HepG2 (cell line): Measurements from ENCODE around the gene PRKCG. TPM values are rescaled to one million over a fixed set of nuclear protein-coding genes. Genes with fewer than 3 reads are reported as not detected.

Experiments used
- HDAC1 ChIP-seq: sonication (generic); formaldehyde crosslinking; IDR thresholded peaks from 2 replicates; pipeline ENCODE4 v1.5.1; 2020; ENCODE audit warnings: mild to moderate bottlenecking, missing genetic modification reagents
- NKX3-1 ChIP-seq: sonication (generic); formaldehyde crosslinking; IDR thresholded peaks from 2 replicates; pipeline ENCODE4 v1.5.0; 2020; ENCODE audit warnings: missing genetic modification reagents
- ZFP90 ChIP-seq: sonication (generic); formaldehyde crosslinking; IDR thresholded peaks from 2 replicates; pipeline ENCODE4 v1.8.0; 2022; ENCODE audit warnings: missing genetic modification reagents, mild to moderate bottlenecking, inconsistent platforms, borderline replicate concordance
- ZKSCAN8 ChIP-seq: IDR thresholded peaks from 2 replicates; pipeline ENCODE4 v1.6.1; 2016; ENCODE audit warnings: borderline replicate concordance, missing genetic modification reagents, missing compliant biosample characterization
- polyA plus RNA-seq, 8 experiments: library from polyadenylated mRNA; depleted of rRNA in 3 of 8; stranded (reverse) in 7 of 8; unstranded in 1 of 8; fragments of >200 nt; fragmentation: Illumina TruSeq in 4 of 8; extraction: Trizol in 4 of 8; gene quantifications; 2 replicates each; pipeline versions ENCODE4 v1.2.1 to v1.2.3, GENCODE V29; 2011 to 2016; ENCODE audit warnings: low read depth in 4 of 8, missing spikeins in 1 of 8, mixed read lengths in 1 of 8; ENCODE audit not compliant: insufficient read depth in 1 of 8
- total RNA-seq, 5 experiments: library from RNA; depleted of rRNA; stranded (reverse); fragments of >200 nt; fragmentation: Illumina TruSeq; extraction: Trizol; gene quantifications; 2 replicates each; pipeline ENCODE4 v1.2.3, GENCODE V29; 2016; ENCODE audit warnings: low read depth in 1 of 5
- TF ChIP-seq, protein P1 (sequence below): sonication (generic); formaldehyde crosslinking; IDR thresholded peaks from 2 replicates; pipeline ENCODE4 v1.5.0; 2020; ENCODE audit warnings: mild to moderate bottlenecking, missing genetic modification reagents
- TF ChIP-seq, protein P2 (sequence below): sonication (generic); formaldehyde crosslinking; IDR thresholded peaks from 2 replicates; pipeline ENCODE4 v1.4.0; 2020; ENCODE audit warnings: missing genetic modification reagents, mild to moderate bottlenecking, borderline replicate concordance
- TF ChIP-seq, protein P3 (sequence below): sonication (generic); formaldehyde crosslinking; conservative IDR thresholded peaks from 2 replicates; pipeline ENCODE4 v1.4.0; 2020; ENCODE audit warnings: missing genetic modification reagents
- TF ChIP-seq, protein P4 (sequence below): IDR thresholded peaks from 2 replicates; pipeline ENCODE4 v1.6.1; 2016; ENCODE audit warnings: low read depth, borderline replicate concordance
- TF ChIP-seq, protein P5 (sequence below): sonication (generic); formaldehyde crosslinking; IDR thresholded peaks from 2 replicates; pipeline ENCODE4 v1.8.0; 2022; ENCODE audit warnings: mild to moderate bottlenecking, missing genetic modification reagents, borderline replicate concordance

The PRKCG gene
- total and polyA plus RNA-seq, 2 of the 13 experiments (the other 11 are each of a cell fraction or from before 2014, with no cell fraction given) = 0.02 to 0.03 TPM

DNA sequence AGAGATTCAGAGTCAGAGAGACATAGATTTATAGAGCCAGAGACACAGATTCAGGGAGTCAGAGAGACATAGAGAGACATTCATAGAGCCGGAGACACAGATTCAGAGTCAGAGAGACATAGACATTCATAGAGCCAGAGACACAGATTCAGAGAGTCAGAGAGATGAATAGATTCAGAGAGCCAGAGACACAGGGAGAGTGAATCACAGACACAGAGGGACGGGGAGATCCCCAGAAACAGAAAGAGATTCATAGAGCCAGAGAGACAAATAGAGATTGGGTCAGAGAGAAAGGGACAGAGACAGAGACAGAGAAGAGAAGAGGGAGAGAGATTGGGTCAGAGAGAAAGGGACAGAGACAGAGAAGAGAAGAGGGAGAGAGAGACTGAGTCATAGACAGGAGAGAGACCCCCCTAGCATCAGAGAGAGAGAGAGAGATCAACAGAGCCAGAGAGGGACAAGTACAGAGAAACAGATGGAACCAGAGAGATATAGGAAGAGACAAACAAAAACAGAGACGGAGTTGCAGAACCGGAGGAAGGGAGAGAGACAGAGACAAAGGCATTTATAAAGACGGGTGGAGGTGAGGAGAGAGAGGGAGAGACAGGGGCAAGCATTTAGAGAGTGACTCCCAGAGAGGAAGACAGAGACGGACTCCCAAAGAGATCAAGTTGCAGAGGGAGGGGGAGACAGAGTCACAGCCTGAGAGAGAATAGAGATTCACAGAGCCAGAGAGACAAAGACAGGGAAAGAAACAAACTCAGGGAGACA lies 1.1 kb upstream of the PRKCG start (continued):
- TF ChIP-seq, protein P1, sequence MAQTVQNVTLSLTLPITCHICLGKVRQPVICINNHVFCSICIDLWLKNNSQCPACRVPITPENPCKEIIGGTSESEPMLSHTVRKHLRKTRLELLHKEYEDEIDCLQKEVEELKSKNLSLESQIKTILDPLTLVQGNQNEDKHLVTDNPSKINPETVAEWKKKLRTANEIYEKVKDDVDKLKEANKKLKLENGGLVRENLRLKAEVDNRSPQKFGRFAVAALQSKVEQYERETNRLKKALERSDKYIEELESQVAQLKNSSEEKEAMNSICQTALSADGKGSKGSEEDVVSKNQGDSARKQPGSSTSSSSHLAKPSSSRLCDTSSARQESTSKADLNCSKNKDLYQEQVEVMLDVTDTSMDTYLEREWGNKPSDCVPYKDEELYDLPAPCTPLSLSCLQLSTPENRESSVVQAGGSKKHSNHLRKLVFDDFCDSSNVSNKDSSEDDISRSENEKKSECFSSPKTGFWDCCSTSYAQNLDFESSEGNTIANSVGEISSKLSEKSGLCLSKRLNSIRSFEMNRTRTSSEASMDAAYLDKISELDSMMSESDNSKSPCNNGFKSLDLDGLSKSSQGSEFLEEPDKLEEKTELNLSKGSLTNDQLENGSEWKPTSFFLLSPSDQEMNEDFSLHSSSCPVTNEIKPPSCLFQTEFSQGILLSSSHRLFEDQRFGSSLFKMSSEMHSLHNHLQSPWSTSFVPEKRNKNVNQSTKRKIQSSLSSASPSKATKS (CRISPR knock-in tag) = no peak
- TF ChIP-seq, protein P2, sequence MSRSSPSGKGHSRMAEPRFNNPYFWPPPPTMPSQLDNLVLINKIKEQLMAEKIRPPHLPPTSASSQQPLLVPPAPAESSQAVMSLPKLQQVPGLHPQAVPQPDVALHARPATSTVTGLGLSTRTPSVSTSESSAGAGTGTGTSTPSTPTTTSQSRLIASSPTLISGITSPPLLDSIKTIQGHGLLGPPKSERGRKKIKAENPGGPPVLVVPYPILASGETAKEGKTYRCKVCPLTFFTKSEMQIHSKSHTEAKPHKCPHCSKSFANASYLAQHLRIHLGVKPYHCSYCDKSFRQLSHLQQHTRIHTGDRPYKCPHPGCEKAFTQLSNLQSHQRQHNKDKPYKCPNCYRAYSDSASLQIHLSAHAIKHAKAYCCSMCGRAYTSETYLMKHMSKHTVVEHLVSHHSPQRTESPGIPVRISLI (CRISPR knock-in tag) = no peak
- TF ChIP-seq NKX3-1 (no peak), ZKSCAN8 (CRISPR knock-in tag) (no peak), HDAC1 (CRISPR knock-in tag) (no peak), ZFP90 (CRISPR knock-in tag) (no peak)
- TF ChIP-seq, protein P3, sequence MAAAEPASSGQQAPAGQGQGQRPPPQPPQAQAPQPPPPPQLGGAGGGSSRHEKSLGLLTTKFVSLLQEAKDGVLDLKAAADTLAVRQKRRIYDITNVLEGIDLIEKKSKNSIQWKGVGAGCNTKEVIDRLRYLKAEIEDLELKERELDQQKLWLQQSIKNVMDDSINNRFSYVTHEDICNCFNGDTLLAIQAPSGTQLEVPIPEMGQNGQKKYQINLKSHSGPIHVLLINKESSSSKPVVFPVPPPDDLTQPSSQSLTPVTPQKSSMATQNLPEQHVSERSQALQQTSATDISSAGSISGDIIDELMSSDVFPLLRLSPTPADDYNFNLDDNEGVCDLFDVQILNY (CRISPR knock-in tag) = no peak
- TF ChIP-seq, protein P4, sequence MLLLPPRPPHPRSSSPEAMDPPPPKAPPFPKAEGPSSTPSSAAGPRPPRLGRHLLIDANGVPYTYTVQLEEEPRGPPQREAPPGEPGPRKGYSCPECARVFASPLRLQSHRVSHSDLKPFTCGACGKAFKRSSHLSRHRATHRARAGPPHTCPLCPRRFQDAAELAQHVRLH (CRISPR knock-in tag) = no peak
- TF ChIP-seq, protein P5, sequence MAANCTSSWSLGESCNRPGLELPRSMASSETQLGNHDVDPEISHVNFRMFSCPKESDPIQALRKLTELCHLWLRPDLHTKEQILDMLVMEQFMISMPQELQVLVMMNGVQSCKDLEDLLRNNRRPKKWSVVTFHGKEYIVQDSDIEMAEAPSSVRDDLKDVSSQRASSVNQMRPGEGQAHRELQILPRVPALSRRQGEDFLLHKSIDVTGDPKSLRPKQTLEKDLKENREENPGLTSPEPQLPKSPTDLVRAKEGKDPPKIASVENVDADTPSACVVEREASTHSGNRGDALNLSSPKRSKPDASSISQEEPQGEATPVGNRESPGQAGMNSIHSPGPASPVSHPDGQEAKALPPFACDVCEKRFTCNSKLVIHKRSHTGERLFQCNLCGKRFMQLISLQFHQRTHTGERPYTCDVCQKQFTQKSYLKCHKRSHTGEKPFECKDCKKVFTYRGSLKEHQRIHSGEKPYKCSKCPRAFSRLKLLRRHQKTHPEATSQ = no peak
